Fibroblast of lung (primary cell): ENCODE measurements around the gene CTDSP1. TPM values are rescaled to one million over a fixed set of nuclear protein-coding genes. Genes with fewer than 3 reads are reported as not detected.

Experiments used
- DNase-seq, 2 donors: peaks; one replicate each; pipeline versions ENCODE4 v3.0.0 to v3.0.0-alpha.2; 2010; ENCODE audit warnings: low read depth in 2 of 2
- H2AFZ ChIP-seq: 2 replicates; pipeline ENCODE4 v1.5.1; 2012; ENCODE audit warnings: low read length, control low read depth, inconsistent platforms
- H3K27ac ChIP-seq: 2 replicates; pipeline ENCODE4 v1.5.1; 2011; ENCODE audit warnings: low read length, control low read depth; ENCODE audit not compliant: insufficient read depth
- H3K27me3 ChIP-seq: 2 replicates; pipeline ENCODE4 v1.5.1; 2011; ENCODE audit warnings: mild to moderate bottlenecking, low read length; ENCODE audit not compliant: control insufficient read depth, insufficient read depth
- H3K36me3 ChIP-seq: 2 replicates; pipeline ENCODE4 v1.5.1; 2011; ENCODE audit warnings: low read length; ENCODE audit not compliant: control insufficient read depth, insufficient read depth
- H3K4me1 ChIP-seq: 2 replicates; pipeline ENCODE4 v1.5.1; 2011; ENCODE audit warnings: low read length; ENCODE audit not compliant: control insufficient read depth, insufficient read depth; ENCODE audit errors: extremely low read depth
- H3K4me2 ChIP-seq: 2 replicates; pipeline ENCODE4 v1.5.1; 2011; ENCODE audit warnings: low read length, control low read depth; ENCODE audit not compliant: insufficient read depth; ENCODE audit errors: extremely low read depth
- H3K4me3 ChIP-seq, 4 experiments: fragments of 200-600 bp in 1 of 4; sonication (generic) in 1 of 4; replicated peaks in 1 of 4; 2 replicates each; pipeline ENCODE4 v1.5.1; 2011 to 2016; ENCODE audit warnings: low read length in 4 of 4, low read depth in 3 of 4, mild to moderate bottlenecking in 3 of 4, control low read depth in 2 of 4, inconsistent platforms in 1 of 4, mixed read lengths in 1 of 4; ENCODE audit not compliant: insufficient read depth in 1 of 4; ENCODE audit errors: control extremely low read depth in 1 of 4
- H3K79me2 ChIP-seq: 2 replicates; pipeline ENCODE4 v1.5.1; 2012; ENCODE audit warnings: mild to moderate bottlenecking, low read length, inconsistent platforms; ENCODE audit not compliant: control insufficient read depth, insufficient read depth
- H3K9ac ChIP-seq: 2 replicates; pipeline ENCODE4 v1.5.1; 2011; ENCODE audit warnings: mild to moderate bottlenecking, low read length, control low read depth; ENCODE audit not compliant: insufficient read depth
- H3K9me3 ChIP-seq: 2 replicates; pipeline ENCODE4 v1.5.1; 2012; ENCODE audit warnings: low read depth, low read length; ENCODE audit not compliant: control insufficient read depth, insufficient read depth
- H4K20me1 ChIP-seq: 2 replicates; pipeline ENCODE4 v1.5.1; 2011; ENCODE audit warnings: low read length; ENCODE audit not compliant: control insufficient read depth, insufficient read depth; ENCODE audit errors: extremely low read depth
- CTCF ChIP-seq, 2 donors: IDR thresholded peaks in 1 of 2; conservative IDR thresholded peaks in 1 of 2; 1 replicate in 1 of 2; 2 replicates in 1 of 2; pipeline ENCODE4 v1.5.1; 2011 to 2012; ENCODE audit warnings: low read length in 2 of 2, control low read depth in 1 of 2, inconsistent platforms in 1 of 2, low read depth in 1 of 2, mild to moderate bottlenecking in 1 of 2
- EZH2 ChIP-seq: IDR thresholded peaks from 2 replicates; pipeline ENCODE4 v1.5.1; 2012; ENCODE audit warnings: low read length, control low read depth, mild to moderate bottlenecking; ENCODE audit errors: missing control alignments
- polyA plus RNA-seq, 2 donors: library from polyadenylated mRNA; depleted of rRNA in 1 of 2; stranded (reverse) in 1 of 2; unstranded in 1 of 2; fragments of >200 nt; gene quantifications; 2 replicates each; pipeline ENCODE4 v1.2.1, GENCODE V29; 2011 to 2012; ENCODE audit warnings: missing spikeins in 1 of 2
- total RNA-seq: library from RNA; depleted of rRNA; stranded (reverse); fragments of >200 nt; gene quantifications from 2 replicates; pipeline ENCODE4 v1.2.1, GENCODE V29; 2014

The CTDSP1 gene
- total and polyA plus RNA-seq, 2 donors (not counting 1 experiment from before 2014, with no cell fraction given), result 45.4 to 69.6 TPM

GRCh38 chr2:218425531-218425930, 25.9 kb downstream of the CTDSP1 start:
- no peak for DNase-seq
- H3K4me1 ChIP-seq, result no peaks in the 10 kb centered on the region
- no peak overlapping the region for H3K9ac ChIP-seq
- H2AFZ ChIP-seq, result no peak overlapping the region
- H3K9me3 ChIP-seq, result no peaks in the 10 kb centered on the region
- H4K20me1 ChIP-seq, result no peaks in the 10 kb centered on the region
- H3K27ac ChIP-seq, result no peak overlapping the region
- H3K4me2 ChIP-seq, result no peak overlapping the region
- no peak overlapping the region for H3K4me3 ChIP-seq
- no peaks in the 10 kb centered on the region for H3K79me2 ChIP-seq
- TF ChIP-seq EZH2, result no peak
- no peak for TF ChIP-seq CTCF (conservative IDR thresholded peaks at IDR 0.05 in 1 of 2, IDR thresholded peaks at IDR 0.05 in 1 of 2; ENCODE audit: low read depth in 1 of 2, low read length in 2 of 2)
- no peaks in the 10 kb centered on the region for H3K27me3 ChIP-seq
- no peaks in the 10 kb centered on the region for H3K36me3 ChIP-seq

- no peaks in the 10 kb centered on the region for H3K4me1 ChIP-seq
- no peak for DNase-seq
- no peaks in the 10 kb centered on the region for H3K36me3 ChIP-seq
- peaks cover 8% of the 10 kb centered on the region for H3K27me3 ChIP-seq
- TF ChIP-seq EZH2, result no peak
- TF ChIP-seq CTCF (conservative IDR thresholded peaks at IDR 0.05 in 1 of 2, IDR thresholded peaks at IDR 0.05 in 1 of 2; ENCODE audit: low read depth in 1 of 2, low read length in 2 of 2), result no peak
- H3K4me3 ChIP-seq, result no peak overlapping the region
- no peak overlapping the region for H3K4me2 ChIP-seq
- H3K9me3 ChIP-seq, result no peaks in the 10 kb centered on the region
- no peak overlapping the region for H3K9ac ChIP-seq
- no peaks in the 10 kb centered on the region for H4K20me1 ChIP-seq
- H2AFZ ChIP-seq, result no peak overlapping the region
- H3K79me2 ChIP-seq, result no peaks in the 10 kb centered on the region
- H3K27ac ChIP-seq, result no peak overlapping the region
Observed at GRCh38 chr2:218427741-218428140, 28.1 kb downstream of the CTDSP1 start.

- Histone ChIP-seq H3K4me3 (no peak overlapping the region), H3K27ac (no peak overlapping the region), H3K9ac (no peak overlapping the region), H3K79me2 (no peaks in the 10 kb centered on the region), H4K20me1 (no peaks in the 10 kb centered on the region), H3K4me2 (no peak overlapping the region), H3K27me3 (peaks cover 9% of the 10 kb centered on the region), H3K4me1 (no peaks in the 10 kb centered on the region), H3K36me3 (no peaks in the 10 kb centered on the region), H2AFZ (no peak overlapping the region), H3K9me3 (no peaks in the 10 kb centered on the region)
- no peak for DNase-seq
- no peak for TF ChIP-seq EZH2
- TF ChIP-seq CTCF (conservative IDR thresholded peaks at IDR 0.05 in 1 of 2, IDR thresholded peaks at IDR 0.05 in 1 of 2; ENCODE audit: low read depth in 1 of 2, low read length in 2 of 2), result no peak
Observed at GRCh38 chr2:218428846-218429558, 29.3 kb downstream of the CTDSP1 start.
